CD4-positive, alpha-beta T cell treated with Interleukin-1 beta for 1 hour (primary cell): ENCODE measurements around the gene LAMC1.
"Not testable (repeated sequence)": the region's sequence is repeated elsewhere in the genome, so short reads cannot be mapped to it uniquely, and the experiment has no call there.

Experiments
- DNase-seq, 2 donors: peaks; one replicate each; pipeline ENCODE4 v3.0.0-alpha.2; 2020 to 2022

The LAMC1 gene

GRCh38 chr1:183110326-183110880 is 87.2 kb downstream of the LAMC1 start:
- DNase-seq: no peak

- no peak for DNase-seq
These were observed 91.2 kb downstream of the LAMC1 start for GRCh38 chr1:183114441-183114840.

- DNase-seq: no peak
These were observed 93.2 kb downstream of the LAMC1 start for GRCh38 chr1:183116416-183116815.

- no peak for DNase-seq
These were observed 98.4 kb downstream of the LAMC1 start for GRCh38 chr1:183121609-183122008.

- DNase-seq: no peak
These were observed 101.0 kb downstream of the LAMC1 start for GRCh38 chr1:183124259-183124658.

GRCh38 chr1:183125279-183125999 is 102.2 kb downstream of the LAMC1 start:
- no peak for DNase-seq

- DNase-seq: no peak
These were observed 102.8 kb downstream of the LAMC1 start for GRCh38 chr1:183126000-183126366.

GRCh38 chr1:183126528-183126927 is 103.3 kb downstream of the LAMC1 start:
- no peak for DNase-seq

- DNase-seq: no peak
These were observed 106.9 kb downstream of the LAMC1 start for GRCh38 chr1:183129921-183130690.

GRCh38 chr1:183131166-183131565 is 107.9 kb downstream of the LAMC1 start:
- no peak for DNase-seq

- no peak for DNase-seq
These were observed 112.1 kb downstream of the LAMC1 start for GRCh38 chr1:183135336-183135735.

GRCh38 chr1:183137782-183138181 is 114.6 kb downstream of the LAMC1 start:
- no peak for DNase-seq

- DNase-seq: no peak
These were observed 115.1 kb downstream of the LAMC1 start for GRCh38 chr1:183138301-183138700.

- no peak for DNase-seq
These were observed 116.2 kb downstream of the LAMC1 start for GRCh38 chr1:183139281-183139942.

- no peak for DNase-seq
These were observed 117.4 kb downstream of the LAMC1 start for GRCh38 chr1:183140633-183141032.

GRCh38 chr1:183142171-183142570 is 119.0 kb downstream of the LAMC1 start:
- no peak for DNase-seq

- DNase-seq: no peak
These were observed 120.5 kb downstream of the LAMC1 start for GRCh38 chr1:183143576-183144315.

GRCh38 chr1:183144752-183145151 is 121.5 kb downstream of the LAMC1 start:
- DNase-seq: no peak

- DNase-seq: no peak
These were observed 124.5 kb downstream of the LAMC1 start for GRCh38 chr1:183147735-183148134.

- no peak for DNase-seq
These were observed 125.4 kb downstream of the LAMC1 start for GRCh38 chr1:183148599-183148998.

- DNase-seq: no peak
These were observed 126.1 kb downstream of the LAMC1 start for GRCh38 chr1:183149273-183149672.

GRCh38 chr1:183150032-183150431 is 126.8 kb downstream of the LAMC1 start:
- DNase-seq: not testable (repeated sequence)

GRCh38 chr1:183150445-183150844 is 127.2 kb downstream of the LAMC1 start:
- no peak for DNase-seq
